GM21723 (cell line): ENCODE measurements around the gene MIPEP.
A peak's percentile ranks its signal among the peaks of the same experiment; 100 is the strongest.
"Not testable (repeated sequence)": the region's sequence is repeated elsewhere in the genome, so short reads cannot be mapped to it uniquely, and the experiment has no call there.

Source experiments
- ATAC-seq: cut with Tn5 transposase; IDR thresholded peaks from one replicate; pipeline ENCODE4 v1.9.1; 2021; ENCODE audit warnings: mild to moderate bottlenecking, moderate library complexity; ENCODE audit not compliant: unreplicated experiment

The MIPEP gene

DNA sequence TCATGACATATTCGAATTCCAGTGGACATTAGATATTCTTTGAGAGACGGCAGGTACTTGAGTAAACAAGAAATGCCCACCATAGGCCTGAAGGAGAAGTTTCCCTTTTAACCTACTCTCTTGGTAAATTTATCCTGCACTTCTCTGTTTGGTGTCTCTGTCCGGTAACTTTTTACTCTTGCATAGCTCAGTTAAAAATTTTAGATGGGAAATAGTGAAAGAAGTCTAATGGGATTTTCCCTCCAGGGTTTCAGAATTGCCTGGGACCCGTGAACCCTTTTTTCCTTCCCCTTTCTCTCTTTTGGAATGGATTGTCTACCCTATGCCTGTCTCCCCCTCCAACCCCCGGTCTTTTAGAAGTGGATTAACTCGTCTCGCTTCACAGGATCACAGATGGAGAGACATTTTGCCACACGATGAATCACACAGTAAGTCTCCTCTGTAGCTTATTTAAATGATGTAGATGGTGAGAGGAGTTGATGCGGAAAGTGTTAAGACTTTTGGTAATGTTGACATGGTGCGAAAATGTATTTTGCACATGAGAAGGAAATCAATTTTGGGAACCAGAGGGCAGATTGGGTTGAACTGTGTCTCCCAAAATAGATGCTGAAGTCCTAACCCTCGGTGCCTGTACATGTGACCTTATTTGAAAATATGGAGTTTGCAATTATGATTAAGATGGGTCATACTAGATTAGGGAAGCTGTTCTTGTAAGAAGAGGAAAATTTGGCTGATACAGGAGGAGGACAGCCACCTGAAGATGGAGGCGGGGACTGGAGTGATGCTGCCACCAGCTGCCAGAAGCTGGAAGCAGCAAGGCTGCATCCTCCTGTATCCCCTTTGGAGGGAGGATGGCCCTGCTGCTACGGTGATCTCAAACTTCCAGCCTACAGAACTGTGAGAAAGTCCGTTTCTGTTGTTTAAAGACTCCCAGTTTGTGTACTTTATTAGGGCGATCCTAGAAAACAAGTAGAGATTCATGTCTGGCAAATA is 711 bp upstream of the MIPEP start:
- ATAC-seq = peak; percentile 24

DNA sequence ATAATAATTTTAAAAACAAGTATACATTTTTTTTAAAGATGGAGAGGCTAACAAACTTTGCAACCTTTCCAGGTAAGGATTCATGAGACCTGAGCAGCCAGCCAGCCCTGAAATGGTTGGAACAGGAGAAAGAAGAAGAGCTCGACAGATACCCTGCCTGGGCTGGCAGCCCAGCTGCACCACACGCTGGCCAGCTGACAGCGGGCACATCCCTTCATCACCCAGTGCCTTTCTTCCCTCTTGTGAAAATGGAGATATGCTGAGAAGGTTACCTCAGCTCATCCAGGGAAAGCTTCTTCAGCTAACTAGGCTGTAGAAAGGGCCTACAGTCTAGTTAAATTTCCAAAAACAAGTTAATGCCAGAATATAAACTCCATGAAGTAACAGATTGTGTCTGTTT is 4.8 kb downstream of the MIPEP start:
- not testable (repeated sequence) for ATAC-seq

DNA sequence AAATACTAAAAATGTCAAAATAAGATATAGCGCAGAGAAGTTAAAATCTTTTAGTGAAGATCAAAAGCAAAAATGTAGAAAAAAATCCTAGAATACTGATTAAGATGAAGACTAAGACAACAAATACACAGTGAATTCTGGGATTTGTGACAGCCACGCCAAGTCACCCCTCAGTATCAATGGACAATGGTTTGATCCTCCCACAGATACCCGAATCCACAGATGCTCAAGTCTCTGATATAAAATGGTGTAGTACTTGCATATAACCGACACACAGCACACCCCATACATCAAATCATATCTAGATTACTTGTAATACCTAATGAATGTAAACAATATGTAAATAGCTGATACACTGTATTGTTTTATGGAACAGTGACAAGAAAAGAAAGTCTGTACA is 5.9 kb downstream of the MIPEP start:
- ATAC-seq = no peak

DNA sequence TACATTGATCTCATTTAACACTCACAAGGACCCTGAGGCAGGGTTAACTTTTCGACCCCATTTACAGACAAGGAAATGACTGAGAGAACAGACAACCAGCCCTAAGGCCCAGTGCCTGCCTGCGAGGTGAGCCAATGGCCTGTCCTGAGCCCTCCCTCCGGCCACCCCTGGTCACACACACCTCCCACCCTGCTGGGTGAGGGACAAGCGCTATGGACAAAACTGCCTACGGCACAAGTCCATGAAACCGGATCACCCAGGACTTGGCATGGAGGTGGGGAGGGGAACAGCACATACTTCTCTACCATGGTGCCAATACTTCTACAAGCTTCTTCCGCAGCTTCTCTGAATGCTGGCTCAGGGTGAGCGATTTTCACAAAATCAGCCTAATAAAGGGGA is 7.8 kb downstream of the MIPEP start:
- not testable (repeated sequence) for ATAC-seq

DNA sequence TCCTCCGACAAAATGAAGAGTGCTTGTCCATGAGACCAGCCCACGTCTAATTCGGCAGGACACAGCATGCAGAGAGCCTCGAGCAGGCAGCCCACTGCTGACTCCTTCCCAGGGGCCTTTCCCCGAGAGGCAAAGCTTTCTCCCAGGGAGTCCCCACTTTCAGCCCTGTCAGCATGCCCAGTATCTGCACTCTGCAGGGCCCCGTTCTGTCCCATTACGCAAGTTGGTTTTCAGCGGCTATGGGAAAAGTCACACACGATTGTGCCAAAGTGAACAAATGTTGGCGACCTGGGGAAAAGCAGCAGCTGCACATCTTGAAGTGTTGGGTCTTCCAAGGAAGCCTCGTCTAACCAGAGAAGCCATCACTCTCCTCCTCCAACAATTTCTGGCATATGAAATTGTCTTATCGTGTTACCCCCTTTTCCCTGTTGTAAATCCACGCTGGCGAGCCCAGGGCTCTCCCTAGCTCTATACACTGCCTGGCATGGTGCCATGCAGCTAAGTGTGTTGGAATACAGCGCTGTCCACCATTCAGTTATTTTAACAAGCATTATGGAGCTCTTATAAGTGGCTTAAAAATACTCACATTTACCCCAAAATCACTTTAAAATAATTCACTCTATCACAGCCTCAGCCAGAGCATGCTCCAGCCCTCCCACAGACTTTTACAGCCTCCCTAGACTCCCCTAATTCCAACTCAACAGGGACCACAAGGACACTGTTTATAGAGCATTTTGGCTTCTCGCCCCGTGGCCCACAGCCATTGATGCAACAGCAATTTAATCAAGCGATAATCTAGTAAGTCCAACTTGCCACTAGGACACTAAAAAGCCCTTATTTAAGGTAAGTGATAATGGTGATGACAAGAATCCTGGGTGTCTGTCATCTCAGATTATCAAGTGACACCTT is 8.5 kb downstream of the MIPEP start:
- ATAC-seq = not testable (repeated sequence)

GRCh38 chr13:23877286-23877685 is 11.9 kb downstream of the MIPEP start:
- no peak for ATAC-seq

GRCh38 chr13:23876265-23876664 is 12.9 kb downstream of the MIPEP start:
- ATAC-seq = no peak

- no peak for ATAC-seq
These were observed 17.5 kb downstream of the MIPEP start for GRCh38 chr13:23871616-23872220.

DNA sequence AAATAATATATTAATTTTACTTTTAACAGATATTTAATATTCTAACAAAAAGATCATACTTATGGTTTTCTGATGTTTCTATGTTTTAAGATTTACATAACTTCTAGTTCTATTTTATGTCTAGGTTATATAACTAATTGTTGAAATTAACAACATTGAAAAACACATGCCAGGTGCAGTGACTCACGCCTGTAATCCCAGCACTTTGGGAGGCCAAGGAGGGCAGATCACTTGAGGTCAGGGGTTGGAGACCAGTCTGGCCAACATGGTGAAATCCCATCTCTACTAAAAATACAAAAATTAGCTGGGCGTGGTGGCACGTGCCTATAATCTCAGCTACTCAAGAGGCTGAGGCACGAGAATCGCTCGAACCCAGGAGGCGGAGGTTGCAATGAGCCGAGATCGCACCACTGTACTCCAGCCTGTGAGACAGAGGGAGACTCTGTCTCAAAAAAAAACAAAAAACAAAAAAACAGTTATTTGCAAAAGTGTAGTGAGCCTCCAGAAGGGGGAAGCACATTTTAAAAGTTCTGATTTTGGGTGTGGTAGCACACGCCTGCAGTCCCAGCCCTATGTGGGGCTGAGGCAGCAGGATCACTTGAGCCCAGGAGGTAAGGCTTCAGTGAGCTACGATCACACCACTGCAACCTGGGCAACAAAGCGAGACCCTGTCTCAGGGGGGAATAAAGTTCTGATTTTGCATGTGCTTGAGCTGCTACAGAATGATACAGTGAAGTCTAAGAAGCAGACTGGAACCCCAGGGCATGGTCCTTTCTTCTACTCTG is 18.7 kb downstream of the MIPEP start:
- ATAC-seq = no peak

GRCh38 chr13:23868521-23868920 is 20.7 kb downstream of the MIPEP start:
- no peak for ATAC-seq

GRCh38 chr13:23867027-23867491 is 22.1 kb downstream of the MIPEP start:
- ATAC-seq = no peak

DNA sequence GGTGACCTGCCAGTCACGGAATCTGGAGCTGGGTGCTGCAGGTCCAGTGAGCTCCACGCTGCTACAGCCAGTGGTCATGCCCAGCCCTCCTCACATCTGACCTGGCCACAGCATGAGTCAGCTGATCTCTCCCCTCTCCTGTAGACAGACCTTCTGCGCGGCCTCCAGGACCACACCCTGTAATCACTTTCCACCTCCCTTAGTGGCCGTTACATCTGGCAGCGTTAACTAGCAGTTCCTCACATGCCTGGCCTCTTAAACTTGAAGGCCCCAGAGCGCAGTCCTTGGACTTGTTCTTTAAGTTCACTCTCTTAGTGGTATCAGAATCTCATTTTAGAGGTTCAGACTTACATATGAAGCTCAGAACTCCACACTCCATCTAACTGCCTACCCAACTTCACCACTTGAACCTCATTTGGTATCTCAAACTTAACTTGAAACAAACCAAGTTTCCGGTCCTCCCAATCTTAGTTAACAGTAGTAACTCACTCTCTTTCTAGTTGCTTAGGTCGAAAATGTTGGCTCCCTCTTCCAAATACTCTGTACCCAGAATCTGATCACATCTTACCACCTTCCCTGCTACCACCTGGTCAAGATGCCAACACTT is 22.7 kb downstream of the MIPEP start:
- ATAC-seq = no peak

DNA sequence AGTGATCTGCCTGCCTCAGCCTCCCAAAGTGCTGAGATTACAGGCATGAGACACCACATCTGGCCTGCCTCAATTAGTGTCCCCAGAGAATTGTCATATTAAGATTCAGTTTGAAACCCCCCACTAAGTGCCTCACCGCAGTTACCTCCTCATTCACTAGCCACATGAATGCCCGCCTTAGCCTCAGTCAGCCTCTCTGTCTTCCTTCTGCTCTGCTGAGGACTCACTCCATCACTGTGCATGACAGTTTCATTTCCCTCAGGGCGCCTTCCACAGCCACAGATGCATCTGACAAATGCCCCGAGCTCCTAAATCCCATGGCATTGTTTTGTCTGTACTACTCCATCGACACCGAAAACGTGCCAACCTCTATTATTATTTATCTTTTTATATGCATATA is 23.3 kb downstream of the MIPEP start:
- ATAC-seq = no peak

DNA sequence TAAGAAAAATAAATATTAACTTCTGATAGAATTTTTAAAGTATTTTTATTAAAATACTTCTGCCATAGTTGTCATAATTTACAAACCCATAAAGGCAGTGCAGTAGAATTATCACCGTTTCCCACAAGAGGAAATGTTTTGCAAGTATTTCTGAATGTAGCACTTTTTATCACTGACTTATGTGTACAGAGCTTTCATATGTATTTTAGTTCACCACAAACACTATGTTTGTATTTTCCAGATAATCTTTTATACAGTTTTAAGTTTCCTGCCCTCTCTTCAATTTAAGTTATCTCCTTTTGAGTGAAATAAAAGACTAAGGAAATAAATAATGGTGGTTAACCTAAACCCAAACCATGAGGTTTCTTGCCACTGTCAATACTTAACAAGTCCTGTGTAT is 24.2 kb downstream of the MIPEP start:
- no peak for ATAC-seq

DNA sequence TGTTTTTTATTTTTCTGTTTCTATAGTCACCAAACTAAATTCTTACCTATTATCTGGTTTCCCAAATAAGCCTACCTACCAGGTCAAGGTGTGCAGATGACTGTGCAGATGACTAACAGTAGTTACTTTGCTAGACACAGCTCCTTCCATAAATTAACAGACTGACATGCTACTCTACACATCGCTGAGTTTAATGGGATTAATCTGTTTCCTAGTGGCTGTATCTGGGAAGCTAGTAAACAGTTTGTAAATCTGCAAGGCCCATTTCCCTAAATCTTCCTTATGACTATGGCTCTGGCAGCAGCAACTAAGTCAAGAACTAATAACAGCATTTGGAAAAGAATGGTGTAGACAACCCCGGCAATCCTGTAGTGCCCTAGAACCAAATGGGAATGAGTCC is 27.9 kb downstream of the MIPEP start:
- ATAC-seq = no peak

GRCh38 chr13:23859904-23860303 is 29.3 kb downstream of the MIPEP start:
- ATAC-seq = no peak

DNA sequence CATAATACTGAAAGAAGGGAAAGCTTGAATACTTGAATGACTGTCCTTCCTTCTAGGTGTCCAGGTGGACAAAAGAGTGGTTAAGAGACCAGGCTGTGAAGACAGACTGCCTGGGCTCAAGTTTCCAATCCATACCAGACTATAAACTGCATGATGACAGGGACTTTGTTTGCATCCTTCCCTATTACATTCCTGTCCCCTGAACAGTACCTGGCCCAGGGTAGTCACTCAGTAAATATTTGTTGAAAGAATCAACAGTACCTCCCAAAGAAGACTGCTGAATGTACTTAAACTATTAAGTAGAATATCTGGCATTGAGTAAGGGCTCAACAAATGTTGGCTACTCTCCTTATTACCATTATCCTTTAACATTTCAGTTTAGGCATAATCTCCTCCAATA is 29.7 kb downstream of the MIPEP start:
- ATAC-seq = no peak

DNA sequence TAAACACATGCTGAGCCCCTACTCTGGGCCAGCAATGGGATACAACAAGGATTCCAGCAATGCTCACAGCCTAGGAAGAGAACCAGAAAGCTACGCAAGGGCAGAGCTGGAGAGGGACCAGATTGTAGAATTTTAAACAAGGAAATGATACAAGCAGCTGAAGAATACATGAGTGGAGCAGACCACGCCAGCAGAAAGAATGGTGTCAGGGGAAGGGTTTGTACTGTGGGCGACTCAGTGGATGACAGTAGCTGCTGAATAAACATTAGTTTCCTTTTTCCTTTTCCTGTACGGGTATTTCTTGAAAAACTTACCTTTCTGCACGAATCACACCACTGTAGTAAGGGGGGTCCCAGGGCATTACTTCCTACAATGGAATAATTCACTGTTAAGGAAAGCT is 30.7 kb downstream of the MIPEP start:
- no peak for ATAC-seq

- no peak for ATAC-seq
These were observed 33.0 kb downstream of the MIPEP start for GRCh38 chr13:23856008-23856750.
